ENCODE results near the gene PTPRQ.

Gene PTPRQ

DNA sequence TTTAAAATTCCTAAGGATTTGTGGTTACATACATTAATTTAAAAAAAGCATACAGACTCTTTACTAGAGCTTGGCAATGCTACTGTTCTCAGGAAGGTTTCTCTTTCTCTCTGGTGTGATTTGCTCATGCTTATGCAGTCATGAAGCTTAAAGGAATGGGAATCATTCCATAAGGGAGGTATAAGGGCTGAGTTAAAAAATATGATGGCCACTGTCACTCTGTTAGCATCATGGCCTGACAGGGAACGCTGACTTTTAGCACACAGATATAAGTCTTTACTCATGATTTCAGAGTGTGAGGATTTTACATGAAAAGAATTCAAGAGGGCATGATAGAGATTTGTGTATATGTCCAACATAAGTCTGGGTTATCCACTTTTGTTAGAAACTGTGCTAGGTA is 276.5 kb downstream of the PTPRQ start:
- no peak for TF ChIP-seq CTCF (IDR thresholded peaks at IDR 0.05; ENCODE audit: low read depth, low read length)
- DNase-seq (ENCODE audit: extremely low read depth, low read depth): no peak

DNA sequence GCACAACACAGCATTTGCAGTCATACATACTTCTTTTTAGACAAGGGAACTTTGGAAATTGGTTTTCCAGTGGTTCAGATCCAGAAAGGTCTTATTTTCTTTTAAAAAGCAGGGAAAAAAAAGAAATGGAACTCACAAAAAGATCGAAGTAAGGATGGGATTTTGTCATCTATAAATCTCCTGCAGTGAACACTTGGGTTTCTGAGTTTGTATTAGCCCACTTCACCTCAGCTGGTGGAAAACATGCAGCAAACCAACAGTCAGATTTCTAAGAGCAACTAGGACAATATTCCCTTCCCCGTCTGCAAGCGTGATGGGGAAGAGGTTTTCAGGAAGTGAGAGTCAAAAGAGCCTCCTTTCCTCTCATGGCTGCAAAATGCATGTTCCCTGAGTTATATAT is 277.3 kb downstream of the PTPRQ start:
- no peak for DNase-seq (ENCODE audit: extremely low read depth, low read depth)
- TF ChIP-seq CTCF (IDR thresholded peaks at IDR 0.05; ENCODE audit: low read depth, low read length): no peak

Data from AG09319 (cell line).